ENCODE results near the gene GCNT1.

GCNT1 gene

GRCh38 chr9:76500061-76500460, 41.1 kb downstream of the GCNT1 start:
- H3F3A ChIP-seq (ENCODE audit: control insufficient read depth, insufficient read depth), result no peaks in the 10 kb centered on the region

GRCh38 chr9:76502746-76503145, 43.8 kb downstream of the GCNT1 start:
- TF ChIP-seq CTCF (IDR thresholded peaks at IDR 0.05; ENCODE audit: low read depth, low read length, poor library complexity, severe bottlenecking) (no peak), EZH2phosphoT487 (IDR thresholded peaks at IDR 0.05; ENCODE audit: borderline replicate concordance, low read length) (no peak)
- Histone ChIP-seq H3K9me3 (ENCODE audit: control insufficient read depth, insufficient read depth, low read length) (no peaks in the 10 kb centered on the region), H3K27ac (ENCODE audit: low read depth, low read length) (no peak overlapping the region), H3K4me3 (ENCODE audit: low read length) (no peak overlapping the region), H3K4me2 (ENCODE audit: low read length) (no peak overlapping the region), H4K20me1 (ENCODE audit: control insufficient read depth, insufficient read depth, low read depth, low read length) (no peaks in the 10 kb centered on the region), H3K36me3 (ENCODE audit: control insufficient read depth, low read length) (peaks cover 43% of the 10 kb centered on the region), H3K27me3 (ENCODE audit: control insufficient read depth, low read length) (no peaks in the 10 kb centered on the region), H3K4me1 (ENCODE audit: control insufficient read depth, low read length) (no peaks in the 10 kb centered on the region), H3K9me2 (replicated peaks; ENCODE audit: control insufficient read depth, low read length) (no peaks in the 10 kb centered on the region), H3K79me2 (ENCODE audit: control insufficient read depth, low read length) (peaks cover 20% of the 10 kb centered on the region), H3F3A (ENCODE audit: control insufficient read depth, insufficient read depth) (peaks cover 2% of the 10 kb centered on the region; the same call in 1 of the 2 replicates)

More at GRCh38 chr9:76500061-76500460, 41.1 kb downstream of the GCNT1 start:
- Histone ChIP-seq H3K27me3 (ENCODE audit: control insufficient read depth, low read length) (no peaks in the 10 kb centered on the region), H3K27ac (ENCODE audit: low read depth, low read length) (no peak overlapping the region), H3K4me1 (ENCODE audit: control insufficient read depth, low read length) (no peaks in the 10 kb centered on the region), H3K36me3 (ENCODE audit: control insufficient read depth, low read length) (peaks cover 44% of the 10 kb centered on the region), H4K20me1 (ENCODE audit: control insufficient read depth, insufficient read depth, low read depth, low read length) (no peaks in the 10 kb centered on the region), H3K9me3 (ENCODE audit: control insufficient read depth, insufficient read depth, low read length) (no peaks in the 10 kb centered on the region), H3K4me3 (ENCODE audit: low read length) (no peak overlapping the region), H3K79me2 (ENCODE audit: control insufficient read depth, low read length) (peaks cover 37% of the 10 kb centered on the region), H3K9me2 (replicated peaks; ENCODE audit: control insufficient read depth, low read length) (no peaks in the 10 kb centered on the region), H3K4me2 (ENCODE audit: low read length) (no peak overlapping the region)
- no peak for TF ChIP-seq CTCF (IDR thresholded peaks at IDR 0.05; ENCODE audit: low read depth, low read length, poor library complexity, severe bottlenecking)
- no peak for TF ChIP-seq EZH2phosphoT487 (IDR thresholded peaks at IDR 0.05; ENCODE audit: borderline replicate concordance, low read length)

- H3K9me2 ChIP-seq (replicated peaks; ENCODE audit: control insufficient read depth, low read length), result no peaks in the 10 kb centered on the region
- no peaks in the 10 kb centered on the region for H3K79me2 ChIP-seq (ENCODE audit: control insufficient read depth, low read length)
- peaks cover 2% of the 10 kb centered on the region; the same call in 1 of the 2 replicates for H3F3A ChIP-seq (ENCODE audit: control insufficient read depth, insufficient read depth)
- no peak overlapping the region for H3K27ac ChIP-seq (ENCODE audit: low read depth, low read length)
- no peak overlapping the region for H3K4me3 ChIP-seq (ENCODE audit: low read length)
- H3K9me3 ChIP-seq (ENCODE audit: control insufficient read depth, insufficient read depth, low read length), result no peaks in the 10 kb centered on the region
- H3K4me2 ChIP-seq (ENCODE audit: low read length), result no peak overlapping the region
- no peaks in the 10 kb centered on the region for H3K4me1 ChIP-seq (ENCODE audit: control insufficient read depth, low read length)
- H4K20me1 ChIP-seq (ENCODE audit: control insufficient read depth, insufficient read depth, low read depth, low read length), result no peaks in the 10 kb centered on the region
- peaks cover 6% of the 10 kb centered on the region for H3K36me3 ChIP-seq (ENCODE audit: control insufficient read depth, low read length)
- TF ChIP-seq CTCF (IDR thresholded peaks at IDR 0.05; ENCODE audit: low read depth, low read length, poor library complexity, severe bottlenecking) (no peak), EZH2phosphoT487 (IDR thresholded peaks at IDR 0.05; ENCODE audit: borderline replicate concordance, low read length) (no peak)
- no peaks in the 10 kb centered on the region for H3K27me3 ChIP-seq (ENCODE audit: control insufficient read depth, low read length)
Observed at GRCh38 chr9:76510041-76510440, 51.1 kb downstream of the GCNT1 start.

All from DOHH2 (cell line).